Lower leg skin (tissue), 4 donors: ENCODE measurements around the gene HUNK. TPM values are rescaled to one million over a fixed set of nuclear protein-coding genes. Genes with fewer than 3 reads are reported as not detected.

Source experiments
- DNase-seq, 2 donors: peaks; one replicate each; pipeline ENCODE4 v3.0.0-alpha.2; 2019; ENCODE audit warnings: low spot score in 2 of 2
- H3K4me3 ChIP-seq: fragments of 200-600 bp; sonication (generic); 2 replicates; pipeline ENCODE4 v1.5.1; 2017; ENCODE audit warnings: mild to moderate bottlenecking, low read depth; ENCODE audit not compliant: poor library complexity, severe bottlenecking
- CTCF ChIP-seq, 3 donors: fragments of 450-650 bp; IDR thresholded peaks; one replicate each; pipeline ENCODE4 v1.5.1; 2016; ENCODE audit warnings: antibody characterized with exemption in 3 of 3, mild to moderate bottlenecking in 3 of 3, moderate library complexity in 2 of 3
- POLR2A ChIP-seq, 2 donors: fragments of 450-650 bp; IDR thresholded peaks; one replicate each; pipeline ENCODE4 v1.6.1; 2016 to 2017; ENCODE audit warnings: antibody characterized with exemption in 2 of 2, mild to moderate bottlenecking in 1 of 2, moderate library complexity in 1 of 2
- WGBS, 2 donors: methylation state at CpG; one replicate each; pipeline ENCODE4 v1.1.5; 2018; 5-methylcytosine and 5-hydroxymethylcytosine counted together
- intact Hi-C: fragments of 100-400 bp; cut with DNase I; formaldehyde crosslinking; loops from one replicate; pipeline ENCODE4 v1.15.0; 2023; ENCODE audit warnings: low total_unique reads
- total RNA-seq, 4 donors: library from RNA; depleted of rRNA; stranded (reverse); fragments of >200 nt; gene quantifications; one replicate each; pipeline ENCODE4 v1.1.0, GENCODE V29; 2016

HUNK gene
- total RNA-seq, 4 donors from 2014 or later: 2.8 to 4.0 (median 3.5) TPM

GRCh38 chr21:31872072-31872451, 758 bp upstream of the HUNK start:
- intact Hi-C loops: loop anchor here (5.0 kb wide), 1 partner anchor 85 kb away; no protein-coding TSS in a partner anchor
- TF ChIP-seq CTCF (IDR thresholded peaks at IDR 0.05) (no peak), POLR2A (IDR thresholded peaks at IDR 0.05) (no peak)
- WGBS, 2 donors: 10 to 11% methylated on average over 12 of the region's 12 CpGs
- H3K4me3 ChIP-seq: no peak overlapping the region
- DNase-seq: no peak

GRCh38 chr21:31873275-31873695, 465 bp downstream of the HUNK start:
- intact Hi-C loops: loop anchor here (5.0 kb wide), 1 partner anchor 86 kb away; no protein-coding TSS in a partner anchor
- peak in 1 of 2 donors; percentile 88 for DNase-seq
- TF ChIP-seq POLR2A (IDR thresholded peaks at IDR 0.05) (no peak), CTCF (IDR thresholded peaks at IDR 0.05) (no peak)
- H3K4me3 ChIP-seq: peak overlapping the region; percentile 60
- WGBS, 2 donors: 0% methylated on average over 44 to 57 of the region's 58 CpGs

GRCh38 chr21:31873696-31874599, 1.1 kb downstream of the HUNK start:
- 1% methylated on average over 27 to 44 of the region's 77 CpGs for WGBS, 2 donors
- peak overlapping the region; percentile 26 for H3K4me3 ChIP-seq
- TF ChIP-seq CTCF (IDR thresholded peaks at IDR 0.05) (no peak), POLR2A (IDR thresholded peaks at IDR 0.05) (no peak)
- intact Hi-C loops: loop anchor here (5.0 kb wide), 1 partner anchor 87 kb away; no protein-coding TSS in a partner anchor
- peak in 1 of 2 donors; percentile 89 for DNase-seq

GRCh38 chr21:31874812-31875212, 2.0 kb downstream of the HUNK start:
- H3K4me3 ChIP-seq: no peak overlapping the region
- TF ChIP-seq POLR2A (IDR thresholded peaks at IDR 0.05) (no peak), CTCF (IDR thresholded peaks at IDR 0.05) (no peak)
- WGBS, 2 donors: 25 to 34% methylated on average over 7 to 8 of the region's 12 CpGs
- intact Hi-C loops: loop anchor here (5.0 kb wide), 1 partner anchor 88 kb away; no protein-coding TSS in a partner anchor
- peak in 1 of 2 donors; percentile 86 for DNase-seq

- TF ChIP-seq POLR2A (IDR thresholded peaks at IDR 0.05): no peak
- TF ChIP-seq CTCF (IDR thresholded peaks at IDR 0.05): no peak
- H3K4me3 ChIP-seq: no peak overlapping the region
- intact Hi-C loops: no loop called here
- WGBS, 2 donors: 43 to 48% methylated on average over 21 of the region's 21 CpGs
- DNase-seq: peak in 1 of 2 donors; percentile 80
These were observed 2.7 kb downstream of the HUNK start for GRCh38 chr21:31875496-31876015.
